K562 (cell line): Measurements from ENCODE around the gene PIP5KL1. TPM values are rescaled to one million over a fixed set of nuclear protein-coding genes. Genes with fewer than 3 reads are reported as not detected.

Source experiments
- ARHGAP35 ChIP-seq: fragments of 450-650 bp; IDR thresholded peaks from 2 replicates; pipeline ENCODE4 v1.6.1; 2018; ENCODE audit not compliant: partially characterized antibody
- BMI1 ChIP-seq: fragments of 150-350 bp; IDR thresholded peaks from 2 replicates; pipeline ENCODE4 v1.6.1; 2014; ENCODE audit warnings: low read length
- BRD4 ChIP-seq: fragments of 200-600 bp; sonication (generic); IDR thresholded peaks from 2 replicates; pipeline ENCODE4 v1.6.1; 2017; ENCODE audit warnings: inconsistent platforms
- BRD9 ChIP-seq: fragments of 450-650 bp; IDR thresholded peaks from 2 replicates; pipeline ENCODE4 v1.6.1; 2018; ENCODE audit warnings: low read depth; ENCODE audit not compliant: partially characterized antibody
- FOXJ2 ChIP-seq: fragments of 200-800 bp; sonication (Bioruptor generic); IDR thresholded peaks from 2 replicates; pipeline ENCODE4 v1.6.1; 2016; ENCODE audit warnings: missing genetic modification characterization, missing compliant biosample characterization
- GABPB1 ChIP-seq: sonication (generic); formaldehyde crosslinking; IDR thresholded peaks from 2 replicates; pipeline ENCODE4 v1.8.0; 2022; ENCODE audit warnings: mild to moderate bottlenecking, missing genetic modification reagents
- HDGF ChIP-seq: fragments of 450-650 bp; IDR thresholded peaks from 2 replicates; pipeline ENCODE4 v1.6.1; 2016
- MAZ ChIP-seq, 2 experiments: fragments of 450-650 bp in 1 of 2; sonication (generic) in 1 of 2; formaldehyde crosslinking; IDR thresholded peaks in 1 of 2; conservative IDR thresholded peaks in 1 of 2; 2 replicates each; pipeline versions ENCODE4 v1.4.0 to v1.5.0; 2020; ENCODE audit warnings: mild to moderate bottlenecking in 1 of 2, missing genetic modification reagents in 1 of 2
- MXI1 ChIP-seq: IDR thresholded peaks from 2 replicates; pipeline ENCODE4 v1.6.1; 2011; ENCODE audit warnings: low read depth, mild to moderate bottlenecking, improper control_type of control experiment, low read length
- NR2C2 ChIP-seq, 2 experiments: fragments of 200-800 bp in 1 of 2; sonication (Bioruptor generic) in 1 of 2; sonication (generic) in 1 of 2; formaldehyde crosslinking in 1 of 2; IDR thresholded peaks; 2 replicates each; pipeline versions ENCODE4 v1.6.1 to v1.8.0; 2016 to 2022; ENCODE audit warnings: mild to moderate bottlenecking in 1 of 2, missing compliant biosample characterization in 1 of 2, missing genetic modification characterization in 1 of 2, missing genetic modification reagents in 1 of 2
- POLR2G ChIP-seq: fragments of 200-400 bp; formaldehyde crosslinking; IDR thresholded peaks from 2 replicates; pipeline ENCODE4 v1.6.1; 2017; ENCODE audit warnings: low read depth, mild to moderate bottlenecking, antibody characterized with exemption, low read length, moderate library complexity
- ZNF586 ChIP-seq: fragments of 450-650 bp; formaldehyde crosslinking; conservative IDR thresholded peaks from 2 replicates; pipeline ENCODE4 v1.4.0; 2020; ENCODE audit warnings: mild to moderate bottlenecking, moderate library complexity
- polyA plus RNA-seq, 8 experiments: library from polyadenylated mRNA; depleted of rRNA in 4 of 8; stranded (reverse) in 5 of 8; unstranded in 3 of 8; fragments of >200 nt; fragmentation: Nextera tagmentation in 2 of 8; fragmentation: Illumina TruSeq in 1 of 8; extraction: Ambion mirVana in 2 of 8; extraction: Trizol in 1 of 8; gene quantifications; 2 replicates each; pipeline versions ENCODE4 v1.2.1 to v1.2.3, GENCODE V29; 2011 to 2014; ENCODE audit warnings: inconsistent platforms in 1 of 8, missing spikeins in 1 of 8
- total RNA-seq, 7 experiments: library from RNA; depleted of rRNA in 6 of 7; stranded (reverse); fragments of >200 nt in 6 of 7; fragmentation: Illumina TruSeq in 2 of 7; extraction: Trizol in 2 of 7; gene quantifications; 2 replicates each; pipeline versions ENCODE4 v1.2.1 to v1.2.3, GENCODE V29; 2011 to 2021; ENCODE audit warnings: low replicate concordance in 1 of 7
- TF ChIP-seq, protein P1 (sequence below): fragments of 200-800 bp; sonication (Bioruptor generic); IDR thresholded peaks from 2 replicates; pipeline ENCODE4 v1.6.1; 2016; ENCODE audit warnings: missing genetic modification characterization, missing compliant biosample characterization
- TF ChIP-seq, protein P2 (sequence below), 2 experiments: fragments of 450-650 bp in 1 of 2; sonication (generic) in 1 of 2; formaldehyde crosslinking in 1 of 2; IDR thresholded peaks in 1 of 2; conservative IDR thresholded peaks in 1 of 2; 2 replicates each; pipeline versions ENCODE4 v1.6.1 to v1.8.1; 2016 to 2023; ENCODE audit warnings: mild to moderate bottlenecking in 2 of 2, moderate library complexity in 2 of 2, inconsistent platforms in 1 of 2, missing genetic modification reagents in 1 of 2
- TF ChIP-seq, protein P3 (sequence below): fragments of 450-650 bp; IDR thresholded peaks from 2 replicates; pipeline ENCODE4 v1.6.1; 2016; ENCODE audit warnings: borderline replicate concordance
- TF ChIP-seq, protein P4 (sequence below), 2 experiments: fragments of 200-800 bp in 1 of 2; sonication (Bioruptor generic) in 1 of 2; sonication (generic) in 1 of 2; formaldehyde crosslinking in 1 of 2; IDR thresholded peaks in 1 of 2; conservative IDR thresholded peaks in 1 of 2; 2 replicates each; pipeline versions ENCODE4 v1.5.0 to v1.6.1; 2016 to 2020; ENCODE audit warnings: missing compliant biosample characterization in 1 of 2, missing genetic modification characterization in 1 of 2, missing genetic modification reagents in 1 of 2

PIP5KL1 gene
- total and polyA plus RNA-seq, 9 of the 15 experiments (the other 6 are each of a cell fraction or from before 2014, with no cell fraction given) = 0.18 to 4.8 (median 1.2) TPM

DNA sequence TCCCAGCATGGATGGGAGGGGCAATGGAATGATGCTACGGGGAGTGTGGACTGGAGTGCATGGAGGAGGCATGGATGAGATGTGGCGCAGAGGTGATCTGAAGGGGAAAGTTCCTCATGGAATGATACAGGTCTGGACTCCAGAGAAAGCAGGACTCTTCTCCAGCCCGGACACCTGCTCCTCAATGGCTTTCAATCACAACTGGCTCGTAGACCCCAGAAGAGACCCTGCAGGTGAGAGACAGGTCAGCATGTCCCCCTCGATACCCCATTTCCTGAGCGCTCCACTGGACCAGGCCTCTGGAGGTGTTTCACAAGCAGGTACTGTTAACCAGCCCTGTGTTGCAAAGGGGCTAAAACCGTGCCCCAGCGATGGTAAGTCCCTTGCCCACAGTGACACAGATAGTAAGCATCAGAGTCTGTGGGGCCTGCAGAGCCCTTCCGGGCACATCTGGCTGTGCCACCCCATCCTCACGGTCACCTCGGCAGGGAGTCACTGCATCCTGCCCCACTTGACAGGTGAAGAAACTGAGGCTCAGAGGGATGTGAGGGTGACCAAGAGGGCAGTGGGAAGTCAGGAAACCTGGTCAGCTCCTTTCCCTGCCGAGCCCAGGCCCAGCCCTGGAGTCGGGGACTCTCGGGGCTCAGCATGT is 12.6 kb upstream of the PIP5KL1 start (continued):
- TF ChIP-seq, protein P1, sequence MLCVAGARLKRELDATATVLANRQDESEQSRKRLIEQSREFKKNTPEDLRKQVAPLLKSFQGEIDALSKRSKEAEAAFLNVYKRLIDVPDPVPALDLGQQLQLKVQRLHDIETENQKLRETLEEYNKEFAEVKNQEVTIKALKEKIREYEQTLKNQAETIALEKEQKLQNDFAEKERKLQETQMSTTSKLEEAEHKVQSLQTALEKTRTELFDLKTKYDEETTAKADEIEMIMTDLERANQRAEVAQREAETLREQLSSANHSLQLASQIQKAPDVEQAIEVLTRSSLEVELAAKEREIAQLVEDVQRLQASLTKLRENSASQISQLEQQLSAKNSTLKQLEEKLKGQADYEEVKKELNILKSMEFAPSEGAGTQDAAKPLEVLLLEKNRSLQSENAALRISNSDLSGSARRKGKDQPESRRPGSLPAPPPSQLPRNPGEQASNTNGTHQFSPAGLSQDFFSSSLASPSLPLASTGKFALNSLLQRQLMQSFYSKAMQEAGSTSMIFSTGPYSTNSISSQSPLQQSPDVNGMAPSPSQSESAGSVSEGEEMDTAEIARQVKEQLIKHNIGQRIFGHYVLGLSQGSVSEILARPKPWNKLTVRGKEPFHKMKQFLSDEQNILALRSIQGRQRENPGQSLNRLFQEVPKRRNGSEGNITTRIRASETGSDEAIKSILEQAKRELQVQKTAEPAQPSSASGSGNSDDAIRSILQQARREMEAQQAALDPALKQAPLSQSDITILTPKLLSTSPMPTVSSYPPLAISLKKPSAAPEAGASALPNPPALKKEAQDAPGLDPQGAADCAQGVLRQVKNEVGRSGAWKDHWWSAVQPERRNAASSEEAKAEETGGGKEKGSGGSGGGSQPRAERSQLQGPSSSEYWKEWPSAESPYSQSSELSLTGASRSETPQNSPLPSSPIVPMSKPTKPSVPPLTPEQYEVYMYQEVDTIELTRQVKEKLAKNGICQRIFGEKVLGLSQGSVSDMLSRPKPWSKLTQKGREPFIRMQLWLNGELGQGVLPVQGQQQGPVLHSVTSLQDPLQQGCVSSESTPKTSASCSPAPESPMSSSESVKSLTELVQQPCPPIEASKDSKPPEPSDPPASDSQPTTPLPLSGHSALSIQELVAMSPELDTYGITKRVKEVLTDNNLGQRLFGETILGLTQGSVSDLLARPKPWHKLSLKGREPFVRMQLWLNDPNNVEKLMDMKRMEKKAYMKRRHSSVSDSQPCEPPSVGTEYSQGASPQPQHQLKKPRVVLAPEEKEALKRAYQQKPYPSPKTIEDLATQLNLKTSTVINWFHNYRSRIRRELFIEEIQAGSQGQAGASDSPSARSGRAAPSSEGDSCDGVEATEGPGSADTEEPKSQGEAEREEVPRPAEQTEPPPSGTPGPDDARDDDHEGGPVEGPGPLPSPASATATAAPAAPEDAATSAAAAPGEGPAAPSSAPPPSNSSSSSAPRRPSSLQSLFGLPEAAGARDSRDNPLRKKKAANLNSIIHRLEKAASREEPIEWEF = no peak
- TF ChIP-seq POLR2G = no peak
- no peak for TF ChIP-seq MAZ (CRISPR knock-in tag; conservative IDR thresholded peaks at IDR 0.05 in 1 of 2, IDR thresholded peaks at IDR 0.05 in 1 of 2)
- no peak for TF ChIP-seq BRD9
- no peak for TF ChIP-seq GABPB1 (CRISPR knock-in tag)
- TF ChIP-seq BMI1 = no peak
- TF ChIP-seq, protein P2, sequence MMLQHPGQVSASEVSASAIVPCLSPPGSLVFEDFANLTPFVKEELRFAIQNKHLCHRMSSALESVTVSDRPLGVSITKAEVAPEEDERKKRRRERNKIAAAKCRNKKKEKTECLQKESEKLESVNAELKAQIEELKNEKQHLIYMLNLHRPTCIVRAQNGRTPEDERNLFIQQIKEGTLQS (IDR thresholded peaks at IDR 0.05) = no peak
- TF ChIP-seq, protein P2 (CRISPR knock-in tag; conservative IDR thresholded peaks at IDR 0.05) = no peak
- peak; percentile 41; the same call in 1 of the 2 replicates for TF ChIP-seq HDGF
- TF ChIP-seq NR2C2 (CRISPR knock-in tag; IDR thresholded peaks at IDR 0.05) = 0 out of 2 replicates have a peak, but pooled peaks have one; percentile 26
- no peak for TF ChIP-seq NR2C2 (tag; IDR thresholded peaks at IDR 0.05)
- no peak for TF ChIP-seq FOXJ2
- TF ChIP-seq, protein P3, sequence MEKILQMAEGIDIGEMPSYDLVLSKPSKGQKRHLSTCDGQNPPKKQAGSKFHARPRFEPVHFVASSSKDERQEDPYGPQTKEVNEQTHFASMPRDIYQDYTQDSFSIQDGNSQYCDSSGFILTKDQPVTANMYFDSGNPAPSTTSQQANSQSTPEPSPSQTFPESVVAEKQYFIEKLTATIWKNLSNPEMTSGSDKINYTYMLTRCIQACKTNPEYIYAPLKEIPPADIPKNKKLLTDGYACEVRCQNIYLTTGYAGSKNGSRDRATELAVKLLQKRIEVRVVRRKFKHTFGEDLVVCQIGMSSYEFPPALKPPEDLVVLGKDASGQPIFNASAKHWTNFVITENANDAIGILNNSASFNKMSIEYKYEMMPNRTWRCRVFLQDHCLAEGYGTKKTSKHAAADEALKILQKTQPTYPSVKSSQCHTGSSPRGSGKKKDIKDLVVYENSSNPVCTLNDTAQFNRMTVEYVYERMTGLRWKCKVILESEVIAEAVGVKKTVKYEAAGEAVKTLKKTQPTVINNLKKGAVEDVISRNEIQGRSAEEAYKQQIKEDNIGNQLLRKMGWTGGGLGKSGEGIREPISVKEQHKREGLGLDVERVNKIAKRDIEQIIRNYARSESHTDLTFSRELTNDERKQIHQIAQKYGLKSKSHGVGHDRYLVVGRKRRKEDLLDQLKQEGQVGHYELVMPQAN = 0 out of 2 replicates have a peak, but pooled peaks have one; percentile 15
- no peak for TF ChIP-seq ZNF586 (CRISPR knock-in tag)
- TF ChIP-seq, protein P4, sequence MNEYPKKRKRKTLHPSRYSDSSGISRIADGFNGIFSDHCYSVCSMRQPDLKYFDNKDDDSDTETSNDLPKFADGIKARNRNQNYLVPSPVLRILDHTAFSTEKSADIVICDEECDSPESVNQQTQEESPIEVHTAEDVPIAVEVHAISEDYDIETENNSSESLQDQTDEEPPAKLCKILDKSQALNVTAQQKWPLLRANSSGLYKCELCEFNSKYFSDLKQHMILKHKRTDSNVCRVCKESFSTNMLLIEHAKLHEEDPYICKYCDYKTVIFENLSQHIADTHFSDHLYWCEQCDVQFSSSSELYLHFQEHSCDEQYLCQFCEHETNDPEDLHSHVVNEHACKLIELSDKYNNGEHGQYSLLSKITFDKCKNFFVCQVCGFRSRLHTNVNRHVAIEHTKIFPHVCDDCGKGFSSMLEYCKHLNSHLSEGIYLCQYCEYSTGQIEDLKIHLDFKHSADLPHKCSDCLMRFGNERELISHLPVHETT (CRISPR knock-in tag; conservative IDR thresholded peaks at IDR 0.05 in 1 of 2, IDR thresholded peaks at IDR 0.05 in 1 of 2) = no peak
- TF ChIP-seq BRD4 = no peak
- no peak for TF ChIP-seq MXI1
- TF ChIP-seq ARHGAP35 = no peak
- TF ChIP-seq, all 486 proteins: peak for 3
